DMS 273 (cell line): ENCODE data around the gene CHMP1A.
"Not testable (repeated sequence)": the region's sequence is repeated elsewhere in the genome, so short reads cannot be mapped to it uniquely, and the experiment has no call there.

ENCODE experiments used
- DNase-seq: peaks from one replicate; lab custom pipeline; 2025; ENCODE audit not compliant: unreplicated experiment; lab: John Stamatoyannopoulos, UW

Gene CHMP1A

DNA sequence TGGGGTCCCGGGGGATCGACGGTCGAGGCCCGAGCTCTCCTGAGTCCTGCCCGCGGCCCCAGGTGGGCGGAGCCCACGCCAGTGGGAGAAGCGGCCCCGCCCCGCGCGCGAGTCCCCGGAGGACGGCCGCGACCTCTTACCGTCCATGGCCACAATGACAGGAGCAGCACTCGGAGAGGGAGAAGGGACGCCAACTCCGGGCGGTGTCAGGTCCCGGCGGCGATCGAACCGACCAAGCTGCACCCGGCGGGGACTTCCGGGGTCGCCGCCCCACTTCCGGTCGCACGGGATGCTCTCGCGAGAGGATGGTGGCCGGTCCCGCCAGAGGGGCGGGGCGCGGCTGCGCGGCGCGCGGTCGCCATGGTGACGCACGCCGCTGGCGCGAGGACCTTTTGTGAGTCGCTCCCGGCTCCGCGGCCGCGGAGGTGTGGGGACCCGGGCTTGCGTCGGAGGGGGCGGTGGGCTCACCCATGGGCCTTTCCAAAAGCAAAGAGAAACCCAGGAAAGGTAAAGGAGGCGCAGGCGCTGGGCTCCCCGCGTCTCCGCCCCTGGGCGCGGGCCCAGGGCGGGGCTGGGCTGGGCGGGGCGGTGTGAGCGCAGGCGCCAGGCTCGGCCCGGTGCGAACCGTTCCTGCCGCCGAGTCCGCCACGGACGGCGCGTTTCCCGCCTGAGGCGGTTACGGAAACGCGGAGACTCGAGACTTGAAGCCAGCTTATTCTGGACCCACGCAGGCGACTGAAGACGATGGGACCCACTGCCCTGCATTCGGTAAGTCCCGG is at the start of gene CHMP1A, which contains the start of gene SPATA33:
Gene CHMP1A, minus strand, starts transcription at position 267 of the 779 bp plus-strand sequence. Its CDS starts 120 bp downstream, at position 147.
Gene SPATA33, plus strand, starts transcription at position 395 of the 779 bp plus-strand sequence. Its CDS starts 76 bp downstream, at position 471.
- DNase-seq, result peak; percentile 96

DNA sequence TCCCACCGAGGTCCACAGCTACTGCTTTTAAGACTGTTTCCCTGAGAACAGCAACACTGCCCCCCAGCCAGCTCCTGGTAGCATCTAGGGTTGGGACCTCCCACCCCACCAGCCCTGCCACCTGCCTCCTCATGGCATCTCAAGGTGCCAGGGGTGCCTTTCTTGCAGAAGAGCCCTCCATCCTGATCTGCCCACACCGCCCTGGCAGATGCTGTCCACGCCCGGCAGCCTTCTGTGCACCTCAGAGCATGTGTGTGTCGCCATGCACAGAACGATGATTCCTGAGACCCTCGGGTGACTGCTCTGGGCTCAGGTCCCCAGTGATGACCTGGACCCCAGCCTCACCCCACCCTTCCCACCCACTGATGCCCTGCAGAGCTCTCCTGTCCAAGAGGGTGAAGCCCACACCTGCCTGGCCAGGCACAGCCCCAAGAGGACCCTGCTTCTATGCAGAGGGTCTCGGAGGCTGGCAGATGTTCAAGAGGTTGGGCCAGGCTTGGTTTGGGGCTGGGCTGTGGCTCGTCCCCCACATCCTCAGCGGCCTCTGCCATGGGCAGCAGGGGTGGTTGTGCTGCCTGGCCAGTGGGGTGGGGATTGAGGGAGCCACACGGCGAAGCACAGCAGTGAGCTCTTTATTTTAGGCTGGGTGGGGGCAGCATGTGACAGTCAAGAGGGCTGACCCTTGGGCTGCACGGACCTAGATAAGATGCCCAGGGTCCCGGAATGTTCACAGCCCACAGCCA is 49.2 kb upstream of the CHMP1A start:
- no peak for DNase-seq

- no peak for DNase-seq
Observed at GRCh38 chr16:89705006-89705405, 47.5 kb upstream of the CHMP1A start.

- DNase-seq, result peak; percentile 47
Observed at GRCh38 chr16:89704281-89704680, 46.8 kb upstream of the CHMP1A start.

DNA sequence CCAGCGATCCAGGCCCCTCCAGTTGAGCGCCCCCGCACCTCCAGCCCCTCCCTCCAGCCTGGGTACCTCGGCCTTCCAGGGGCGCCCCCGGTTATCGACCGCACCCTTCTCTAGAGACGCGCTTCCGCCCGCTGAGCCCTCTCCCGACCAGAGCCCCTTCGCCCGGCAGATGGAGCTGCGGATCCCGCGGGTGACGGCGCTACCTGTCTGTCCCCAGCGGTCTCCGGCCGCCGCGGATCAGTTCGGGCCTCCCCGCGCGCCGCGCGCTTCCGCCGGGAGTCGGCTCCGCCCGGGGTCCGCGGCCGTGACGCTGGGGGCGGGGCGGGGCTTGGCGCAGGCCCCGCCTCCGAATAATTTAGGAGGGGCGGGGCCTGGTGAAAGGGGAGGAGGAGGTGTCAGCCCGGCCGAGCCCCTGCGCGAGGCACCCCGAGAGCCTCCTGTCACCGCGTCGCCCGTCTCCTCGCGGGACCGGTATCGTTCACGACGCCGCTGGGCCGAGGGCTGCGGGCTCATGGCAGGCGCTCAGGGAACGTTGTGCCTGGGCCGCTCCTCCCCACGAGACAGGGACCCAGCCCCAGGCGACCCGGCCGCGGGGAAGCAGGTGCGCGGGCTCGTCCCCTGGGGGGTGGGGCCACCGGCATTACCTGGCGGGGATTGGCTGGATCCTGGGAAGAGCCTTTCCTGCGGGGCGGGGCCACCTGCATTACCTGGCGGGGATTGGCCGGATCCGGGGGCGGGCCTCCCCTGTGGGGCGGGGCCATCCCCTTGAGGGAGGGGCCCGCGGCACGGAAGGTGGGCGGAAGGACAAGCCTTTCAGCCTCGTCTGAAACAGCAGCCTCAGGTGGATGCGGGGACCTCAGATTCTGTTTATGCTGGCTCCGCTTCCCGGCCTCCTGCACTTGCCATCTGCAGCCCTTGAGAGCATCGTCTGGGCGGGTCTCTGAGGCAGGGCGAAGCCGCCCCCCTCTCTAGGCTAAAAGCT is 44.2 kb upstream of the CHMP1A start, which contains the start of gene SPATA2L:
Gene SPATA2L, minus strand, starts transcription at position 281 of the 982 bp plus-strand sequence. CDS start 473 bp downstream, outside the sequence.
- DNase-seq, result peak; percentile 97

GRCh38 chr16:89700649-89701424 is 43.3 kb upstream of the CHMP1A start:
- peak; percentile 82 for DNase-seq

GRCh38 chr16:89700100-89700648 is 42.7 kb upstream of the CHMP1A start:
- peak; percentile 99 for DNase-seq

DNA sequence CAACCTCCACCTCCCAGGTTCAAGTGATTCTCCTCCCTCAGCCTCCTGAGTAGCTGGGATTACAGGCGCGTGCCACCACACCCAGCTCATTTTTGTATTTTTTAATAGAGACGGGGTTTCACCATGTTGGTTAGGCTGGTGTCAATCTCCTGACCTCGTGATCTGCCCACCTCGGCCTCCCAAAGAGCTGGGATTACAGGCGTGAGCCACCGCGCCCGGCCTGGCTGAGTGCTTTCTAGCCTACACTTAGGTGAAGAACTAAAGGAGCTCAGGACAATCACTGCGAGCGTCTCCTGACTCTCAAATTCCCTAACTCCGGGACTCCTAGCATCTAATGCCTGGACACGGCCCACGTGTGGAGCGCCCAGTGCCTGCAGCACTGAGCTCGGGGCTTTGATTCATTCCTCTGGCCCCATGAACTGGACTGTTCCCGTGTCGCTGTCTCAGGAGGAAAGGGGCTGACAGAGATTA is 42.2 kb upstream of the CHMP1A start:
- not testable (repeated sequence) for DNase-seq

DNA sequence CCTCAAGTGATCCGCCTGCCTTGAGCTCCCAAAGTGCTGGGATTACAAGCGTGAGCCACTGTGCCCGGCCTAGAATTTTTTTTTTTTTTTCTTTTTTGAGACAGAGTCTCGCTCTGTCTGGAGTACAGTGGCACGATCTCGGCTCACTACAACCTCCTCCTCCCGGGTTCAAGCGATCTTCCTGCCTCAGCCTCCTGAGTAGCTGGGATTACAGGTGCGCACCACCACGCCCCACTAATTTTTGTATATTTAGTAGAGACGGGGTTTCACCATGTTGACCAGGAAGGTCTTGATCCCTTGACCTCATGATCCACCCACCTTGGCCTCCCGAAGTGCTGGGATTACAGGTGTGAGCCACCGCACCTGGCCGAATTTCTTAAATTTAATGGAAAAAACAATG is 41.2 kb upstream of the CHMP1A start:
- DNase-seq, result not testable (repeated sequence)

DNA sequence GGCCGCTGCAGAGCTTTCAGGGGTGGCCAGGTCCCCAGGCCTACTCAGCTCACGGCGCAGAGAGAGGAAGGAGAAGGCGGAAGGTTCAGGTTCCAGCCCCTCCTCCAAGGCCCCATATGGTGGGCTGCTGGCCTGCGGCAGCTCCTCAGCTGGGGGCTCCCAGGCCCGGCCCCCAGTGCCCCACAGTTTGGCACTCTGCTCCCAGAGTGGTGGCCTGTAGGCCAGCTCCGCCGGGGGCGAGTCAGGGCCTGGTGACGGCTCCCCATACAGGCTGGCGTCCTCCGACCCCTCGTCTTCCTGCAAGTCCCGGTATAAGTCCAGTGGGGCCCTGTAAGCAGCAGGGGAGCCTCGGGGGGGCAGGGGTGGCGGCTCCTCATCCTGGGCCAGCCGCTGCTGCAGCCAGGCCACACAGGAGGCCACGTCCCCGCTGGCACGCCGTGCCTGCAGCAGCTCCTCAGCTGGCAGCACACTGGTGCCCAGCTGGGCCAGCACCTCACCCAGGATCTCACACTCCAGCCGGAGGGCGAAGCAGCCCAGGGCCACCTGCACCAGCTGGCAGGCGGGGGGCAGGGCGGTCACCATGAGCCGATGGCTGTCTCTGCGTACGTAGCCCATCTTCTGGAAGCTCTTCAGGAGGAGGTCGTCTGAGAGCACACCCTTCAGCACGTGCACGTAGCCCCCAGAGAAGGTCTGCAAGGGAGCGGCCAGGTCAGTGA is 40.3 kb upstream of the CHMP1A start:
- peak; percentile 77 for DNase-seq

GRCh38 chr16:89697161-89697615 is 39.7 kb upstream of the CHMP1A start:
- DNase-seq, result peak; percentile 84

- DNase-seq, result no peak
Observed at GRCh38 chr16:89696670-89697128, 39.2 kb upstream of the CHMP1A start.

DNA sequence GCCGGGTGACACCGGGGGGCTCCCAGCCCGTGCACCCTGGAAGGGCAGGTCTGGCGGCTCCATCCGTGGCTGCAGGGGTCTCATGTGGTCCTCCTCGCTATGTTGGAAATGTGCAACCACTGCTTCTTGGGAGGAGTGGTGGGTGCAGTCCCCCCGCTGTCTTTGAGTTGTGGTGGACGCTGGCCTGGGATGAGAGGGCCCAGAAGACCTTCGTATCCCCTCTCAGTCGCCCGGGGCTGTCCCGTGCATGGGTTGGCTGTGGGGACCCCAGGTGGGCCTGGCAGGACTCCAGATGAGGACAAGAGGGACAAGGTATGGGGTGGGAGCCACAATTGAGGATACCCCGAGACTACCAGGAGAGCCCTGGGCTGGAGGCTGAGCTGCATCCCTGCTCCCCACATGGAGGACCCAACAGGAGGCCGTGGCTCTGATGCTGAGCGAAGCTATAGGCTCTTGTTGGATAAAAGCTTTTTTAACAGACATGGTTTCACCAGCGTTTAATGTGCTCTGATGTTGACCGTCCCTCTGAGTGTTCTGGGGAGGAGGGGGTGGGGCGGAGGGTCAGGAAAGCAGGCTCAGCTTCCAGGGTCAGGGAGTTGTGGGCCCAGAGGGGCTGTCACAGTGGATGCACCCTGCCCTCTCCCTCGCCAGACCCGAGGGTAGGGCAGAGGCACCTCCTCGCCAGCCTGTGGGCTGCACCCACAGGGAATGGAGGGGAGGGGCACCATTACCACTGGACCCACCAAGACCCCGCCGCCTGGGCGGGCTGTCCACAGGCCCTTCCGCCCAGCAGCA is 38.6 kb upstream of the CHMP1A start:
- no peak for DNase-seq

- no peak for DNase-seq
Observed at GRCh38 chr16:89695086-89695874, 37.8 kb upstream of the CHMP1A start.

- DNase-seq, result not testable (repeated sequence)
Observed at GRCh38 chr16:89694784-89695085, 37.2 kb upstream of the CHMP1A start.

GRCh38 chr16:89693931-89694783 is 36.6 kb upstream of the CHMP1A start:
- DNase-seq, result no peak
